ENCODE measurements around the gene EPHA1.
"Not testable (repeated sequence)": the region's sequence is repeated elsewhere in the genome, so short reads cannot be mapped to it uniquely, and the experiment has no call there.

Gene EPHA1

DNA sequence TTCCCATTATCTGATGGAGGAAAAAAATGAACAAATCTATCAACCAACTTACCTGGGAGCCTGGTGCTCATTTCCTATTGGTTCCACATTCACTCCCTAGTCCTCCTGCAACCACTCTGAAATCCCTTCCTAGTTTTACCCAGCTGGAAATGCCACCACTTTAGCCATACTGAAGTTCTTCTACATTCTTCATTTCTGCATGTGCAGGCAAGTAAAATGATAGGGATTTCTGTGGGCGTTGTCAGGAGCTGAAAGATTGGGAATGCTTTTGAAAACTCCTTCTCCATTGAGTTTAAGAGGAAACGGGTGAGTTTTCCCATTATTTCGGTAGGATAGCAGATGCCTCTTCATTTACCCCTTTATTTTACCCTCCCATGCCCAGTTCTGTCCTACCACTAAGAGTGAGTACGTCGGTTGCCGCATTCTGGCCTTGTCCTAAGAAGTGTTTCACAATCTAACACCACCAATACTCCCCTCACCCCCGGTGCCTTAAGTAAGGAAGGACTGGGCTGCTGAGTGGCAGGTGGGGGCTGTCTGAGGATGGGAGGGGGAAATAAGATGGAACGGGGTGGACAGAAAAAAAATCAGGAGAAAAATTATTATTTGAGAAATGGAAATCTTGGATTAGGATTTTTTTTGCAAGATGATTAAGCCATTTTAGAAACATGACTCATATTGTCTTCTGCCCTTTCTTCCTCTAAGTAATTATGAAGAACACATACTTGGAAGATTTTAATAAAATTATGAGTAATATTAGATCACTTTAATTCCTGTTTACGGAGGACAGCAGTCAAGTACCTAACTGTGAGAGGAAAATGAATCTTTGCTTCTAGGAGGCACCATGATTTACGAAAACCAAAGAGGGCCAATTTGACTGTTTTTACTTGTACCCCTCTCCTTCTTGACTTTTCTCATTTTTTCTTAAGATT lies 21.4 kb upstream of the EPHA1 start:
- DNase-seq: no peak

DNA sequence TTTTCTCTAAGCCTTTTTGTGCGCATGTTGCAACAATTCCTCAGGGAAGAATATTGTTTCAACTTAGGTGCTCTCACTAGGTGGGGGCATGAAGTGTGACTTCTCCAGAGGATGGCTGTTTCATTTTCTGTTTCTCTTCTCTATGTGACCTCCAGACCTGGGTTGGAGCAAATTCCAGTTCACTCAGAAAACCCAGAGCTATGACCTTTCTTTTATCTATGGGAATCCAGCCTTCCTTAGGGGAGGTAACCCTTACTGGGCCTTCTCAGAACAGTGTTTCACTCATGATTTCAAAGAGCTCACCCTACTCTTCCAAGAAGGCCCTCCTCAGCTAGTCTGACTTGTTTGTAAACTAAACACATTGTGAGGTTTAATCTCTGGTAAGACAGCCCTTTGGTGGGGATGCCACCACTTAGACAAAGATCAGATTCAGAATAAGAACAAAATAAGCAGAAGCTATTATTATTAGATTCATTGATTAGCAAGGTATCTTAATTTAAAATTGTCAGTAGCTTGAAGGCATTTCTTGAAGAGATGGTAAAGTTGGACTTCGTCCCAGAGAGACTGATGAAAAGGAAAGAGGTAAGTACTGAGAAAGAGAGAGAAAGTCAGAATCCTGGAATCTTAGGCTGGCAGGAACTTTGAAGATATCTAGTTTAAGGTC lies 18.0 kb upstream of the EPHA1 start:
- DNase-seq: no peak

DNA sequence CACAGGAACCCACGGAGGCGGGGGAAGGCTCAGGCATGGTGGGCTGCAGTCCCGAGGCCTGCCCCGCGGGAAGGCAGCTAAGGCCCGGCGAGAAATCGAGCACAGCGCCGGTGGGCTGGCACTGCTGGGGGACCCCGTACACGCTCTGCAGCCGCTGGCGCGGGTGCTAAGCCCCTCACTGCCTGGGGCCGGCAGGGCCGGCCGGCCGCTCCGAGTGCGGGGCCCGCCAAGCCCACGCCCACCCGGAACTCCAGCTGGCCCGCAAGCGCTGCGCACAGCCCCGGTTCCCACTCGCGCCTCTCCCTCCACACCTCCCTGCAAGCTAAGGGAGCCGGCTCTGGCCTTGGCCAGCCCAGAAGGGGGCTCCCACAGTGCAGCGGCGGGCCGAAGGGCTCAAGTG lies 15.8 kb upstream of the EPHA1 start:
- not testable (repeated sequence) for DNase-seq

DNA sequence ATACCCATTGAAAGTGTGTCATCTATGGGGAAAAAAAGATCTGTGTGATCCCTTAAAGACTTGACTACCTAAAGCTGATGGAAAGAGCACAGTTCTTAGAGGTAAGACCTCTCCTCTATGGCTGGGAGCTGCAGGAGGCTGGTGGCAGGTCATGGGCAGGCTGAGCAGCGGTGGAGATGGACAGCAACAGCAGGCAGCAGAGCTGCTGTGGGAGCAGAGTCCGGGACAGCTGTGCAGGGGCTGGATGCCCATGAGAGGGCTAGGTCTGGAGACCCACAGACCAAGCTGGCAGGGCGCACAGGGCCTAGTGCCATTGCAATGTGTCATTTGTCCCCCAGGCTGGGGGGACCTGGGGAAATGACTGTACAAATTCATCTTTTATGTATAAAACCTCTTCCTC lies 13.4 kb upstream of the EPHA1 start:
- no peak for DNase-seq

DNA sequence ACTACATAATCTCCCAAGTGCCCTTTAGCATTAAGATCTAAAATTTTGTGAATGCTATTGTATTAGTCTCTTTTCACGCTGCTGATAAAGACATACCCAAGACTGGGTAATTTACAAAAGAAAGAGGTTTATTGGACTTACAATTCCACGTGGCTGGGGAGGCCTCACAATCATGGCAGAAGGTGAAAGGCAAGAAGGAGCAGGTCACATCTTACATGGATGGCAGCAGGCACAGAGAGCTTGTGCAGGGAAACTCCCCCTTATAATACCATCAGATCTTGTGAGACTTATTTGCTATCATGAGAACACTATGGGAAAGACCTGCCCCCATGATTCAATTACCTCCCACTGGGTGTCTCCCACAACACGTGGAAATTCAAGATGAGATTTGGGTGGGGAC lies 12.0 kb upstream of the EPHA1 start:
- not testable (repeated sequence) for DNase-seq

- no peak for DNase-seq
Observed at GRCh38 chr7:143419880-143420279, 11.2 kb upstream of the EPHA1 start.

GRCh38 chr7:143418681-143419458 lies 10.2 kb upstream of the EPHA1 start:
- no peak for DNase-seq

GRCh38 chr7:143417734-143418383 lies 9.2 kb upstream of the EPHA1 start:
- DNase-seq: no peak

- DNase-seq: no peak
Observed at GRCh38 chr7:143416565-143417149, 8.0 kb upstream of the EPHA1 start.

- DNase-seq: no peak
Observed at GRCh38 chr7:143415742-143416397, 7.2 kb upstream of the EPHA1 start.

DNA sequence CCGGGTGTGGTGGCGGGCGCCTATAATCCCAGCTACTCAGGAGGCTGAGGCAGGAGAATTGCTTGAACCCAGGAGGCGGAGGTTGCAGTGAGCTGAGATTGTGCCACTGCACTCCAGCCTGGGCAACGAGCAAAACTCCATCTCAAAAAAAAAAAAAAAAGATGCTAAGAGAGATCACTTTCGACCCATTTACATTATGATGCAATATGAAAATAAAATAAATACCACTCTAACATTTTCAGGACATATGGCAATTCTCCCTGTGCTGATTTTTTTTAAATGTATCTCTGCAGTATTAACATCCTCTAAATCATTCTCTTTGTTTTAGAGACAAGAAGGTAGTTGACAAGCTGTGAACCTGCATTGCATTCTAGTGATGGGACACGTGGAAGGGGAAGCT lies 6.6 kb upstream of the EPHA1 start:
- not testable (repeated sequence) for DNase-seq

DNA sequence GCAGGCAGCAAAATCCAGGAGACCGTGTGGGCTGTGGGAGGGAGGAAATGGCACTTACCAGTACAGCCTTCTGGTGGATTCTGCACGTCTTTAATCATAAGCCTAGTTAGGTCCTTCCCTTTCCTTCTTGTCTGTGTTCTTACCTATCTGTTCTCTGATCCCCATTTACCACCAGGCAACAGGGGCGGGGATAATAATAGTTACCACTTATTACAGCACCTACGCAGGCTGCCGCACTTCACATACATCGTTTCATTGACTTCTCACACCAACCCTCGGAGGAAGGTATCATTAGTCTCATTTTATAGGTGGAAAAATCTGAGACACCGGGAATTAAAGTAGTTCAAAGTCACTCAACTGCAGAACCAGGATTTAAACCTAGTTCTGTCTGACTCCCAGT lies 4.5 kb upstream of the EPHA1 start:
- DNase-seq: no peak

GRCh38 chr7:143411976-143412708 lies 3.5 kb upstream of the EPHA1 start:
- DNase-seq: no peak

GRCh38 chr7:143410521-143411004 lies 1.9 kb upstream of the EPHA1 start:
- no peak for DNase-seq

DNA sequence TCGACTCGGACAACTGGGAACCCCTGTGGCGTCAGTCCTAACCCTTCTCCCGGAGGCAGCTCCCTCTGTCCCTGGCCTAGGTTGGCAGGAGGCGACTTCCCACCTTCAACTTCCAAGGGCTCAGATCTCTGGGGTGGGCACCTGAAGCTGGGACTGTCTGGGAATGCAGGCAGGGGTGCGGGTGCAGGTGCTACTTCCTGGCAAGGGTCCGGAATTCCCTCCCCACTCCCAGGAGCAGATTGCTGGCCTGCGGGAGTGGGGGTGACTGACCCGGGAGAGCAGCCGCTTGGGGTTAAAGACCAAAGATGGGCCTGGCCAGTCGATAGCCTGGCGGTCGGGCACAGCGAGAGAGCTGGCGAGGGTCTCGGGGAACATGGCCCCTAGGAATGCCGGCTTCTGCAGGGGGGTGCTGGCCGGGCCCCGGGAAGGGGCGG lies 387 bp downstream of the EPHA1 start:
- DNase-seq: no peak

GRCh38 chr7:143407287-143408251 lies 1.1 kb downstream of the EPHA1 start:
- no peak for DNase-seq

DNA sequence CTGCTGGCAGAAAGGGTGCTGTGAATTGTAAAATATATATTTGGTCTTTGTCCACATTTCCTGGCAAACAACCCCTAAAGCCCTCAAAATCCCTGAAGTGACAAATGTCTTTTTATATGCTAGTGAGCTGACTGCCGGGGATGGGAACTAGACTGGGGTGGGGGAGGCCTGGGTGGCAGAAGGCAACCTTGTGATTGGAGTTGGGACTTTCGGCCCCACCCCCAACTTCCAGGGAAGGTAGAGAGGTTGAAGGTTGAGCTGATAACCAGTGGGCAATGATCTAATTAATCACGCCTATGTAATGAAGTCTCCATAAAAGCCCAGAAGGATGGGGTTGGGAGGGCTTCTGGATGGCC lies 2.7 kb downstream of the EPHA1 start:
- no peak for DNase-seq

- DNase-seq: no peak
Observed at GRCh38 chr7:143405173-143406001, 3.3 kb downstream of the EPHA1 start.

DNA sequence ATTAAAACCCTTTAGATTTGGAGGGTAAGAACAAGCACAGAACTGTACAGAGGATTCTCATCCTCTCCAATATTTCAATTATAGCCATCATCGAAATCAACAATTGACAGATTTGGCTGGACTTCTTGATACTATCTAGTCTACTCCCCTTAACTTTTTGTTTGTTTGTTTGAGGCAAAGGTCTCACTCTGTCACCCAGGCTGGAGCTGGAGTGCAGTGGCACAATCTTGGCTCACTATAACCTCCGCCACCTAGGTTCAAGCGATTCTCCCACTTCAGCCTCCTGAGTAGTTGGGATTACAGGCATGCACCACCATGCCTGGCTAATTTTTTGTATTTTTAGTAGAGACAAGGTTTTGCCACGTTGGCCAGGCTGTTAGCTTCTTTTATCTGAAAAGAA lies 6.4 kb downstream of the EPHA1 start:
- DNase-seq: not testable (repeated sequence)

All from activated CD4-positive, alpha-beta T cell treated with anti-CD3 and anti-CD28 coated beads, Interleukin-2, amount 50 U/mL, for 1 hour (primary cell).